HG03460 (cell line): ENCODE results near the gene ZFAND2A.
"Not testable (repeated sequence)": the region's sequence is repeated elsewhere in the genome, so short reads cannot be mapped to it uniquely, and the experiment has no call there.

Experiments used
- ATAC-seq: cut with Tn5 transposase; IDR thresholded peaks from one replicate; pipeline ENCODE4 v1.9.1; 2021; ENCODE audit not compliant: unreplicated experiment

The ZFAND2A gene

DNA sequence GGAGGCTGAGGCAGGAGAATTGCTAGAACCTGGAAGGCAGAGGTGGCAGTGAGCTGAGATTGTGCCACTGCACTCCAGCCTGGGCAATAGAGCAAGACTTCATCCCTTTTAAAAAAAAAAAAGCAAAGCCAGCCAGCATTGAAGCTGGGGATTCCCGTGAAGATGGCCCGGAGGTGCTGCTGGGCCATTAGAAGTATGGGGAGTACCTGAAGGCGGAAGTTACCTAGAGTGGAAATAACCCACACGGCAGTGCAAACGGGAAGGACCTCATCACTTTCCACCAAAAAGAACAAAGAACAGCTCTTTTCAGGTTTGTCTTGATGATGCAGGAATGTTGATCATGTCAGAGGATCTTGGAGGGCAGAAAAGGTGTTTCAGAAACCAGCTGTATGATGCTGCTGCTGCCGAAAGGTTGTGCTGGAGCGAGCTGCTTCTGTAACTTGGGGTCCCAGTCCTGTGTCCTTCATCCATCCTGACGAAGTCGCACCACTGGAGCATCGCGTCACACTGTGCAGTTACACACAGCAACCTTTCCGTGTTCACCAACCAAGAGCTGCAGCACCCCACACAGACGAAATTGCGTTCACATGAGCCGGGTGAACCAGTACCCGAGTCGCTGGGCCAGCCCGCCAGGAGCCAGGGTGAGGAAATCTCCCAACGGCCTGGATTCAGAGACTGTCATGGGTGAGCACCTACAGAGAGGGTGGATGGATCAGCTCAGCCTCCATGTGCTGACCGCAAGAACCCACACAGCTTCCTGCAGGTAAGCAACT lies 8.2 kb downstream of the ZFAND2A start:
- no peak for ATAC-seq

- no peak for ATAC-seq
Observed at GRCh38 chr7:1151156-1151555, 8.8 kb downstream of the ZFAND2A start.

- ATAC-seq, result no peak
Observed at GRCh38 chr7:1150400-1151002, 9.5 kb downstream of the ZFAND2A start.

GRCh38 chr7:1149351-1149794 lies 10.6 kb downstream of the ZFAND2A start:
- ATAC-seq, result no peak

DNA sequence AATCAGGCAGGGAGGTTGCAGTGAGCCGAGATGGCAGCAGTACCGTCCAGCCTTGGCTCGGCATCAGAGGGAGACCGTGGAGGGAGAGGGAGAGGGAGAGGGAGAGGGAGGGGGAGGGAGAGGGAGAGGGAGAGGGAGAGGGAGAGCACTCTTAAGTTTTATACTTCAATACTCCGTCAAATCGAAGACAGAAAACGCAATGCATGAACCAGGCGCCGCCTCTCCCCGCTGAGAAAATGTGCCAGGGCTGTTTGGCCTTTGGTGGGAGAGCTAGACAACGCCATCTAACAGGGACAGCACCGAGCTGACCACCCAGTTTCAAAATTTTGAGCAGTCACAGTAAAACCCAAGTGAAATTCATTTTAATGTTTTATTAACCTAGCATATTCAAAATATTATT lies 12.1 kb downstream of the ZFAND2A start:
- not testable (repeated sequence) for ATAC-seq

- ATAC-seq, result no peak
Observed at GRCh38 chr7:1144269-1144771, 15.7 kb downstream of the ZFAND2A start.

DNA sequence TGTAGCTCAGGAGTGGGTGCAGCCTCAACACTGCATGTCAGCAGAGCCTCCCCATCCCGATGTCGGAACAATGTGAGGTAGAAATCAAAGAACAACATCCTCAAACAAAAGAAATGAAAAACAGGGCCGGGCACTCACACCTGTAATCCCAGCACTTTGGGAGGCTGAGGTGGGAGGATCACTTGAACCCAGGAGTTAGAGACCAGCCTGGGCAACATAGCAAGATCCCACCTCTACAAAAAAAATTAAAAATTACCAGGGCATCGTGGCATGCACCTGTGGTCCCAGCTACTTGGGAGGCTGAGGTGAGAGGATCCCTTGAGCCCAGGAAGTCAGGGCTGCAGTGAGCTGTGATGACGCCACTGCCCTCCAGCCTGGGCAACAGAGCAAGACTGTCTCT lies 17.0 kb downstream of the ZFAND2A start:
- not testable (repeated sequence) for ATAC-seq

DNA sequence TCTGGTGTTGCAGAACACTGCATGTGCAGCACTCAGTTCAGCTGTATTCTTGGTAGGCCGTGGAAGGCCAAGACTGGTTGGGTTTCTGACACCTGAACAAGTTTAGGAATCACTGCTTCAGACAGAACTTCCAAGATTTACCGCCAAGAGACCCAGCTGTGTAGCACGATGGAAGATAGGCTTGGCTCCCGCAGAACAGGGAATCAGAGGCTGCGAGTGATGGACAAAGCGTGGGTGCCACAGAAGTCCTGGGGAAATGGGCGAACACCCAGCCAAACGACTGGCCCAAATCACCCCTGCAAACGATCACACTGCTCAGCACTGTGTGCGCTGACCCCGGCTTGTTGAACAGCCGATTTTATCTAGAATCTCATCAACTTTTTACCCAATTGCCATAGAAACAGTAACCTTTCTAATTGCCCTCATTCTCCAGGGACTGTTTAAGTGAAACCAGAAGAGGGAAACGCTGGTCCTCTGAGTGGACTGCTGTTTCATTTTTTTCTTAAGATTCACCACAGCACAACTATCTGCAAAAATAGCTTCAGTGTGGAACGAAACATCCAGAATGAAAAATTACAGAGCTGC lies 17.9 kb downstream of the ZFAND2A start:
- ATAC-seq, result no peak

- no peak for ATAC-seq
Observed at GRCh38 chr7:1141651-1142050, 18.3 kb downstream of the ZFAND2A start.

GRCh38 chr7:1140476-1141104 lies 19.4 kb downstream of the ZFAND2A start:
- ATAC-seq, result no peak

- ATAC-seq, result peak; percentile 45
Observed at GRCh38 chr7:1137517-1138167, 22.4 kb downstream of the ZFAND2A start.

DNA sequence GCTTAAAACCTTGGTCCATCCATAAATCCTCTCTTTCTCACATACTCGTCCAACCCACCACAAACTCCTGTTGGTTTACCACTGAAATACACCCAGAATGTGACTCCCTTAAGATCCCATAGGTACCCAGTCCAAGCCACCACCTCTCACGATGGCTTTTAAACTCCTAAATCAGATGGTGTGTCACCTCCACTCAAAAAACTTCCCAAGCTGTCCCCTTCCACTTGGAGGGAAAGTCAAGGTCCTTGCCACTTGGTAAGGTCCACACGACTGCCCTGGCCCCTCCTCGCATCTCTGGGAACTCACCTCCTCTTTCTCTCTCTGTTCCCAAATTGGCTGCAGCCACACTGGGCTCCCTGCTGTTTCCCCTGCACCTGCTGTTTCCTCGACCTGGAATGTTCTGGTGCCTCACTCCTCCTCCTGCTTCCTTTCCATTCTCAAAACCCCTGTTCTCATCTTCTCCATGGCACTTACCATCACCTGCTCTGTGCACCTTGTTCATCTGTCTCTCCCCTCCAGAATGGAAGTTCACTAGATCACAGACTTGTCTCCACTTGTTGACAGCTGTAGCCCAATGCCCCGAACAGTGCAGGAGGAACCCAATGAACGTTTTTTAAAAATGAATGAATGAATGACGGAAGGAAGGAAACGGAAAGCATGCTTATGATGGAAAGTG lies 23.0 kb downstream of the ZFAND2A start:
- ATAC-seq, result no peak

GRCh38 chr7:1134951-1135350 lies 25.0 kb downstream of the ZFAND2A start:
- no peak for ATAC-seq

GRCh38 chr7:1131471-1132265 lies 28.3 kb downstream of the ZFAND2A start:
- ATAC-seq, result no peak

GRCh38 chr7:1130021-1130990 lies 29.7 kb downstream of the ZFAND2A start:
- no peak for ATAC-seq

- no peak for ATAC-seq
Observed at GRCh38 chr7:1129431-1129830, 30.6 kb downstream of the ZFAND2A start.

DNA sequence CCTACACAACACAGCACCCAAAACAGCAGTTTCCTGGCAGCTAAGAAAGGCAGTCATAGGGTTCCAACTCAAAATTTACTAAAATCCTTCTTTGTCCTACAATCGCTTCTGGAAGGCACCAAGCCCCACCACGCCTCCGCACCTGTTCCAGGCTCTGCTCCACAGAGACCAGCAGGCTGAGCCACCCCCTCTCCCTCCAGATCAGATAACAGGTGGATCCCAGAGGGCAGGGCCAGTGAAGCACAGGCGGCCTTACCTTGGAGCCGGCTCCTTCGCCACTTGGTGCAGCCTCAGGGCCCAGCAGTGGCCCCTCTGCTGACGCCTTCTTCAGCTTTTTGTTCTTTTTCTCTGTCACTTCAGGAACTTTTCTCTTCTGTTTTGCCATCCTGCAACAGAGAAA lies 33.0 kb downstream of the ZFAND2A start:
- no peak for ATAC-seq

GRCh38 chr7:1125603-1125969 lies 34.4 kb downstream of the ZFAND2A start:
- ATAC-seq, result no peak
